ENCODE results near the gene ROBO2.

The ROBO2 gene

GRCh38 chr3:77052051-77052501 is 12.2 kb downstream of the ROBO2 start:
- DNase-seq (ENCODE audit: insufficient read length, low spot score), result no peak
- no peak for TF ChIP-seq CTCF (IDR thresholded peaks at IDR 0.05; ENCODE audit: insufficient read depth, missing control alignments)
- no peak for FAIRE-seq

- FAIRE-seq (no peak), DNase-seq (ENCODE audit: insufficient read length, low spot score) (no peak)
- no peak for TF ChIP-seq CTCF (IDR thresholded peaks at IDR 0.05; ENCODE audit: insufficient read depth, missing control alignments)
Observed at GRCh38 chr3:77052733-77053670, 13.1 kb downstream of the ROBO2 start.

GRCh38 chr3:77053795-77054194 is 13.9 kb downstream of the ROBO2 start:
- no peak for TF ChIP-seq CTCF (IDR thresholded peaks at IDR 0.05; ENCODE audit: insufficient read depth, missing control alignments)
- FAIRE-seq (no peak), DNase-seq (ENCODE audit: insufficient read length, low spot score) (no peak)

- FAIRE-seq, result no peak
- no peak for DNase-seq (ENCODE audit: insufficient read length, low spot score)
- TF ChIP-seq CTCF (IDR thresholded peaks at IDR 0.05; ENCODE audit: insufficient read depth, missing control alignments), result no peak
Observed at GRCh38 chr3:77055841-77056341, 16.0 kb downstream of the ROBO2 start.

GRCh38 chr3:77059354-77059753 is 19.5 kb downstream of the ROBO2 start:
- TF ChIP-seq CTCF (IDR thresholded peaks at IDR 0.05; ENCODE audit: insufficient read depth, missing control alignments), result no peak
- no peak for DNase-seq (ENCODE audit: insufficient read length, low spot score)
- no peak for FAIRE-seq

GRCh38 chr3:77063423-77063822 is 23.5 kb downstream of the ROBO2 start:
- no peak for DNase-seq (ENCODE audit: insufficient read length, low spot score)
- no peak for TF ChIP-seq CTCF (IDR thresholded peaks at IDR 0.05; ENCODE audit: insufficient read depth, missing control alignments)
- no peak for FAIRE-seq

- DNase-seq (ENCODE audit: insufficient read length, low spot score) (no peak), FAIRE-seq (no peak)
- TF ChIP-seq CTCF (IDR thresholded peaks at IDR 0.05; ENCODE audit: insufficient read depth, missing control alignments), result no peak
Observed at GRCh38 chr3:77065750-77066149, 25.9 kb downstream of the ROBO2 start.

Data from D721Med (cell line).